ENCODE results near the gene DNAJC27. TPM values are rescaled to one million over a fixed set of nuclear protein-coding genes. Genes with fewer than 3 reads are reported as not detected.
"Not testable (repeated sequence)": the region's sequence is repeated elsewhere in the genome, so short reads cannot be mapped to it uniquely, and the experiment has no call there.

Gene DNAJC27
- total RNA-seq, result 10 to 100 TPM; 12.8 to 23.4 (median 14.0) TPM

DNA sequence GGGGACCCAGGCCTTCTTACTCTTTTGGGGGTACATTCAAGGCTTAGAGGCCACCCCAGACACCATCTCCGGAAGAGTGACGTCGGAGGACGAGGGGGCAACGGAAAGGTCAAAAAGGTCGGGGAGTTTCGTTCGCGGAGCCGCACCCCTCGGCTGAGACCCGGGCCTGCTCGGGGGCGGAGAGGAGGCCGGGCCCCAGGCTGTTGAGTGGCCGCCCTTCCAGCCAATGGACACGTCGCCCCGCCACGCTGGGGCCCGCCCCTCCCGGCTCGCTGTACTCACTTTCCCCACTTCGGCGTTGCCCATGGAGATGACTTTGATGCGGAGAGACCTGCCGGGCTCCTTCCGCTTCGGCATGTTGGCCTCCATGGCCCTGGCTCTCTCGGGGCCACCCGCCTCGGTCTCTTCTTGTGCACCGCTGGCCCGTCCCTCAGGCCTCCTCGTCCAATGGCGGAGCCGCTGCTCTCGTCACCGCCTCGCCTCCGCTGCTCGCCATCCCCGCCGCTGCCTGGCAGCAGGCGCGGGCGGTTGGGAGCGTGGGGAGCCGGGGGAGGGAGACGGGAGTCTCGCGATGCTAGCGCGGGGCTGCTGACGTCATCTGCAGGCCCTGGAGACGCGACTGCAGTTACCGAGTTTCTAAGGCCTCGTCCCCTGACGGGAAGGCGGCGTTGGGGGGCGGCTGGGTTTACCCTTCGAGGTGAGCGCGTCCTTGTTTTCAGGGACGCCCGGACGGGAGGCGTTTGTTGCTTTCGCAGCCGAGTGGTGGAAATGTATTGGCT, at the start of gene DNAJC27:
Gene DNAJC27, minus strand, starts transcription at position 420 of the 779 bp plus-strand sequence. Its CDS starts 51 bp downstream, at position 369.
- peaks cover 0 to 3% (median 0%) of the 10 kb centered on the region in 3 donors for H3K36me3 ChIP-seq
- peak; percentile 95 to 96 for DNase-seq (ENCODE audit: low spot score in 2 of 2)
- H3K27me3 ChIP-seq, result no peaks in the 10 kb centered on the region
- peak within 1 kb of the TSS; percentile 98 to 100 (median 98) for H3K27ac ChIP-seq
- H3K4me1 ChIP-seq, result peaks cover 0 to 42% (median 8%) of the 10 kb centered on the region in 4 donors
- H3K4me3 ChIP-seq, result peak within 1 kb of the TSS; percentile 76 to 90 (median 82)
- peak; percentile 89 to 99 for TF ChIP-seq EP300 (IDR thresholded peaks at IDR 0.05)
- TF ChIP-seq, protein P1, sequence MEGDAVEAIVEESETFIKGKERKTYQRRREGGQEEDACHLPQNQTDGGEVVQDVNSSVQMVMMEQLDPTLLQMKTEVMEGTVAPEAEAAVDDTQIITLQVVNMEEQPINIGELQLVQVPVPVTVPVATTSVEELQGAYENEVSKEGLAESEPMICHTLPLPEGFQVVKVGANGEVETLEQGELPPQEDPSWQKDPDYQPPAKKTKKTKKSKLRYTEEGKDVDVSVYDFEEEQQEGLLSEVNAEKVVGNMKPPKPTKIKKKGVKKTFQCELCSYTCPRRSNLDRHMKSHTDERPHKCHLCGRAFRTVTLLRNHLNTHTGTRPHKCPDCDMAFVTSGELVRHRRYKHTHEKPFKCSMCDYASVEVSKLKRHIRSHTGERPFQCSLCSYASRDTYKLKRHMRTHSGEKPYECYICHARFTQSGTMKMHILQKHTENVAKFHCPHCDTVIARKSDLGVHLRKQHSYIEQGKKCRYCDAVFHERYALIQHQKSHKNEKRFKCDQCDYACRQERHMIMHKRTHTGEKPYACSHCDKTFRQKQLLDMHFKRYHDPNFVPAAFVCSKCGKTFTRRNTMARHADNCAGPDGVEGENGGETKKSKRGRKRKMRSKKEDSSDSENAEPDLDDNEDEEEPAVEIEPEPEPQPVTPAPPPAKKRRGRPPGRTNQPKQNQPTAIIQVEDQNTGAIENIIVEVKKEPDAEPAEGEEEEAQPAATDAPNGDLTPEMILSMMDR (IDR thresholded peaks at IDR 0.05), result peak in 2 of 5 experiments; percentile 45 to 48
- TF ChIP-seq POLR2A (IDR thresholded peaks at IDR 0.05), result peak; percentile 94 to 97
- WGBS, 2 donors, result 0% methylated on average over 32 to 58 of the region's 72 CpGs
- H3K9me3 ChIP-seq, result no peaks in the 10 kb centered on the region

GRCh38 chr2:25018681-25019080, 46.9 kb upstream of the DNAJC27 start:
- WGBS, 2 donors, result 65 to 67% methylated on average over 7 of the region's 7 CpGs
- Histone ChIP-seq H3K9me3 (no peaks in the 10 kb centered on the region), H3K36me3 (peaks cover 0 to 3% (median 0%) of the 10 kb centered on the region in 3 donors), H3K4me3 (no peak overlapping the region), H3K4me1 (no peaks in the 10 kb centered on the region), H3K27me3 (no peaks in the 10 kb centered on the region), H3K27ac (peak overlapping the region in 1 of 4 donors; percentile 49)
- TF ChIP-seq EP300 (IDR thresholded peaks at IDR 0.05) (no peak), POLR2A (IDR thresholded peaks at IDR 0.05) (no peak)
- TF ChIP-seq, protein P1 (IDR thresholded peaks at IDR 0.05), result no peak
- DNase-seq (ENCODE audit: low spot score in 2 of 2), result no peak

DNA sequence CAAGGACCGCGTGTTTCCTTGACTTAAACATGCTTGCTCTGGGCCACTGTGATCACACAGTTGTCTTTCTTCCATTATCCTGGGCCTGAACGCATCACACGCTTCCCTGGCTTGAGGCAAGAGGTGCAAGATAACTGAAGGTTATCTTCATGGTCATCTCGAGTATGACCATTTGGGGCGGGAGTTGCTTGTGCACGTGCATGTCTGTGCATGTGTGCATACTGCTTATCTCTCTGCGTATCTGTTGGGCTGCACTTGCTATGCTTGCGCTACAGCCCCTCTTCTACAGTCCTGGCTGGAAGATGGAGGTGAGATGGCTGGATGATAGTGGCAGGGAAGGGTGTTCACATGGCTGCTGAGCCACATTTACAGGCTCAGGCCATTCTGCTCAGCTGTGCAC, 42.9 kb upstream of the DNAJC27 start:
- Histone ChIP-seq H3K9me3 (no peaks in the 10 kb centered on the region), H3K4me3 (no peak overlapping the region), H3K27me3 (no peaks in the 10 kb centered on the region), H3K4me1 (no peaks in the 10 kb centered on the region), H3K36me3 (peaks cover 0 to 3% (median 0%) of the 10 kb centered on the region in 3 donors), H3K27ac (no peak overlapping the region)
- DNase-seq (ENCODE audit: low spot score in 2 of 2), result no peak
- WGBS, 2 donors, result 79 to 95% methylated on average over 9 of the region's 9 CpGs
- TF ChIP-seq EP300 (IDR thresholded peaks at IDR 0.05), result no peak
- no peak for TF ChIP-seq POLR2A (IDR thresholded peaks at IDR 0.05)
- TF ChIP-seq, protein P1 (IDR thresholded peaks at IDR 0.05), result no peak

- 95 to 98% methylated on average over 2 of the region's 2 CpGs for WGBS, 2 donors
- H3K9me3 ChIP-seq, result not testable (repeated sequence)
These were observed 39.6 kb upstream of the DNAJC27 start for GRCh38 chr2:25011342-25011741.

GRCh38 chr2:25009954-25010353, 38.2 kb upstream of the DNAJC27 start:
- Histone ChIP-seq H3K27ac (no peak overlapping the region), H3K4me1 (no peaks in the 10 kb centered on the region), H3K36me3 (no peaks in the 10 kb centered on the region), H3K27me3 (no peaks in the 10 kb centered on the region), H3K9me3 (no peaks in the 10 kb centered on the region), H3K4me3 (no peak overlapping the region)
- TF ChIP-seq, protein P1 (IDR thresholded peaks at IDR 0.05), result no peak
- TF ChIP-seq POLR2A (IDR thresholded peaks at IDR 0.05), result no peak
- no peak for DNase-seq (ENCODE audit: low spot score in 2 of 2)
- 65 to 69% methylated on average over 11 of the region's 11 CpGs for WGBS, 2 donors

More at GRCh38 chr2:25011342-25011741, 39.6 kb upstream of the DNAJC27 start:
- H3K4me1 ChIP-seq; H3K27me3 ChIP-seq; H3K4me3 ChIP-seq; DNase-seq (ENCODE audit: low spot score in 2 of 2); H3K27ac ChIP-seq; H3K36me3 ChIP-seq: not testable (repeated sequence)

Data from tibial nerve (tissue), 4 donors.